Fibroblast of lung (primary cell): ENCODE measurements around the gene OGDH.

Experiments used
- CTCF ChIP-seq, 2 donors: IDR thresholded peaks in 1 of 2; conservative IDR thresholded peaks in 1 of 2; 1 replicate in 1 of 2; 2 replicates in 1 of 2; pipeline ENCODE4 v1.5.1; 2011 to 2012; ENCODE audit warnings: low read length in 2 of 2, control low read depth in 1 of 2, inconsistent platforms in 1 of 2, low read depth in 1 of 2, mild to moderate bottlenecking in 1 of 2
- EZH2 ChIP-seq: IDR thresholded peaks from 2 replicates; pipeline ENCODE4 v1.5.1; 2012; ENCODE audit warnings: low read length, control low read depth, mild to moderate bottlenecking; ENCODE audit errors: missing control alignments

GRCh38 chr7:44694326-44694725 is 87.9 kb downstream of the OGDH start:
- no peak for TF ChIP-seq CTCF (conservative IDR thresholded peaks at IDR 0.05 in 1 of 2, IDR thresholded peaks at IDR 0.05 in 1 of 2; ENCODE audit: low read depth in 1 of 2, low read length in 2 of 2)
- TF ChIP-seq EZH2, result no peak
